Neuronal stem cell (in vitro differentiated cells): ENCODE measurements around the gene OCA2.

Experiments used
- DNase-seq: peaks from one replicate; pipeline ENCODE4 v3.0.0-alpha.2; 2013; ENCODE audit warnings: low spot score
- H2AFZ ChIP-seq: one replicate; pipeline ENCODE4 v1.6.1; 2013; ENCODE audit warnings: mild to moderate bottlenecking, low read length, inconsistent platforms
- H2AK5ac ChIP-seq: 2 replicates; pipeline ENCODE4 v1.6.1; 2013; ENCODE audit warnings: low read depth, mild to moderate bottlenecking, inconsistent platforms, low read length, moderate library complexity, mixed read lengths
- H2BK120ac ChIP-seq: 2 replicates; pipeline ENCODE4 v1.6.1; 2013; ENCODE audit warnings: low read depth, mild to moderate bottlenecking, inconsistent platforms, low read length, moderate library complexity, mixed read lengths
- H2BK12ac ChIP-seq: one replicate; pipeline ENCODE4 v1.6.1; 2013; ENCODE audit warnings: low read length, inconsistent platforms
- H2BK15ac ChIP-seq: 2 replicates; pipeline ENCODE4 v1.6.1; 2013; ENCODE audit warnings: mild to moderate bottlenecking, low read length, inconsistent platforms, mixed read lengths
- H2BK5ac ChIP-seq: one replicate; pipeline ENCODE4 v1.6.1; 2013; ENCODE audit warnings: inconsistent platforms, mild to moderate bottlenecking, low read length, moderate library complexity
- H3K14ac ChIP-seq: one replicate; pipeline ENCODE4 v1.6.1; 2013; ENCODE audit warnings: low read length, inconsistent platforms
- H3K18ac ChIP-seq: 2 replicates; pipeline ENCODE4 v1.6.1; 2013; ENCODE audit warnings: low read length, inconsistent platforms
- H3K23ac ChIP-seq: 2 replicates; pipeline ENCODE4 v1.6.1; 2013; ENCODE audit warnings: low read depth, mild to moderate bottlenecking, mixed read lengths, low read length, inconsistent platforms; ENCODE audit not compliant: poor library complexity
- H3K27ac ChIP-seq: replicated peaks from 3 replicates; pipeline ENCODE4 v1.5.1; 2013; ENCODE audit warnings: low read length, inconsistent platforms
- H3K27me3 ChIP-seq, 3 experiments: 2 replicates each; pipeline ENCODE4 v1.6.1; 2013; ENCODE audit warnings: low read length in 3 of 3, mild to moderate bottlenecking in 2 of 3, inconsistent platforms in 1 of 3, low read depth in 1 of 3, mixed read lengths in 1 of 3, moderate library complexity in 1 of 3; ENCODE audit not compliant: control insufficient read depth in 3 of 3, insufficient read depth in 3 of 3
- H3K36me3 ChIP-seq, 2 donors: replicated peaks in 1 of 2; 2 replicates each; pipeline ENCODE4 v1.6.1; 2013; ENCODE audit warnings: low read length in 2 of 2; ENCODE audit not compliant: control insufficient read depth in 2 of 2, insufficient read depth in 2 of 2
- H3K4ac ChIP-seq: 2 replicates; pipeline ENCODE4 v1.6.1; 2013; ENCODE audit warnings: inconsistent platforms, mild to moderate bottlenecking, low read length, moderate library complexity
- H3K4me1 ChIP-seq, 2 donors: 1 replicate in 1 of 2; 2 replicates in 1 of 2; pipeline ENCODE4 v1.6.1; 2013; ENCODE audit warnings: low read length in 2 of 2, low read depth in 1 of 2; ENCODE audit not compliant: control insufficient read depth in 2 of 2, insufficient read depth in 1 of 2
- H3K4me2 ChIP-seq: one replicate; pipeline ENCODE4 v1.6.1; 2013; ENCODE audit warnings: mild to moderate bottlenecking, low read length, inconsistent platforms; ENCODE audit not compliant: insufficient read depth, poor library complexity, severe bottlenecking
- H3K4me3 ChIP-seq, 2 donors: 2 replicates each; pipeline ENCODE4 v1.5.1; 2013; ENCODE audit warnings: low read length in 2 of 2, mild to moderate bottlenecking in 2 of 2, inconsistent platforms in 1 of 2, moderate library complexity in 1 of 2
- H3K79me1 ChIP-seq: one replicate; pipeline ENCODE4 v1.6.1; 2013; ENCODE audit warnings: low read depth, mild to moderate bottlenecking, inconsistent platforms, low read length, moderate library complexity
- H3K9ac ChIP-seq: one replicate; pipeline ENCODE4 v1.6.1; 2013; ENCODE audit warnings: mild to moderate bottlenecking, low read depth, low read length, inconsistent platforms; ENCODE audit not compliant: poor library complexity
- H3K9me3 ChIP-seq, 2 donors: replicated peaks in 1 of 2; 2 replicates each; pipeline versions ENCODE3 to v1.6.1; 2013; ENCODE audit warnings: low read length in 2 of 2, mild to moderate bottlenecking in 2 of 2, inconsistent platforms in 1 of 2, low read depth in 1 of 2, mixed read lengths in 1 of 2, moderate library complexity in 1 of 2; ENCODE audit not compliant: control insufficient read depth in 2 of 2, insufficient read depth in 1 of 2
- H4K8ac ChIP-seq: one replicate; pipeline ENCODE4 v1.6.1; 2013; ENCODE audit warnings: low read depth, mild to moderate bottlenecking, inconsistent platforms, low read length, moderate library complexity
- H4K91ac ChIP-seq: one replicate; pipeline ENCODE4 v1.6.1; 2013; ENCODE audit warnings: low read length, low read depth, mild to moderate bottlenecking, inconsistent platforms; ENCODE audit not compliant: poor library complexity
- WGBS, 2 donors: extraction: QIAGEN DNeasy Blood & Tissue Kit; methylation state at CpG; one replicate each; pipeline ENCODE4 v1.1.7; 2013; ENCODE audit warnings: missing lambda C conversion rate in 2 of 2, mixed read lengths in 1 of 2; ENCODE audit not compliant: insufficient read length in 2 of 2, insufficient replicate concordance in 1 of 2; ENCODE audit errors: extremely low coverage in 2 of 2; 5-methylcytosine and 5-hydroxymethylcytosine counted together

The OCA2 gene

DNA sequence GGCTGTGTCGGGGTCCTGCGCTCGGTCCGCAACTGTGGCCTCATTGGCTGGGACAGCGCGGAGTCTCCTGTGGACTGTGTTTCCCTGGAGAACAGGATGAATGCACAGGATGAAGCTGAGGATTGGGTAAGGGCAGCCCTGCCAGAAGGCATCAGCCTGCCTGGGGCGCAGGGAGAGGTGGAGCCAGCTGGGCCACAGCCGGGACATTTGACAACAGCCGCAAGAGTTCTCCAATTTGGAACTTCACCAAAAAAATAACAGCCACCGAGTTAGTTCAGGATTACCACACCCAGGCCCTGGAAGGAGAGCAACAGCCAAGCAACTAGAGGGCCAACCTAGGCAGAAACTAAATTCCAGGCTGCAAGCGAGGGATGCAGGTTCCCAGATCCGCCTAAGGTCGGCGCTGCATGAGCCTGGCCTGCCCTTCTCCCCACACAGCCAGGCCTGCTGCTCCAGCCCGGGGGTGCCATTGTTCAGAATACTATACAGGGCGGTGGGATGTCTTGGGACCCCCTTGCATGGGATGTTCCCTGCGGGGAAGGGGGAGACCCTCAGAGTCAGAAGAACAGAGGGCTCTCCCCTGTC, 229.3 kb downstream of the OCA2 start:
- WGBS, 2 donors, result no CpG with 5 or more reads among the region's 17 CpGs
- no peak overlapping the region for H4K91ac ChIP-seq
- no peaks in the 10 kb centered on the region for H3K9me3 ChIP-seq
- peak overlapping the region; percentile 66 for H2AK5ac ChIP-seq
- H3K14ac ChIP-seq, result no peak overlapping the region
- no peak overlapping the region for H2BK15ac ChIP-seq
- H3K18ac ChIP-seq, result no peak overlapping the region
- H3K79me1 ChIP-seq, result no peaks in the 10 kb centered on the region
- H3K9ac ChIP-seq, result no peak overlapping the region
- H3K36me3 ChIP-seq, result no peaks in the 10 kb centered on the region
- H3K4me1 ChIP-seq, result peaks cover 0 to 3% of the 10 kb centered on the region in 2 donors
- H3K4ac ChIP-seq, result no peak overlapping the region
- H3K27me3 ChIP-seq, result no peaks in the 10 kb centered on the region
- H3K4me3 ChIP-seq, result no peak overlapping the region
- H3K23ac ChIP-seq, result no peak overlapping the region
- no peak overlapping the region for H2AFZ ChIP-seq
- H2BK12ac ChIP-seq, result no peak overlapping the region
- H2BK5ac ChIP-seq, result no peak overlapping the region
- H3K4me2 ChIP-seq, result no peak overlapping the region
- H4K8ac ChIP-seq, result no peak overlapping the region
- no peak overlapping the region for H3K27ac ChIP-seq
- no peak for DNase-seq
- H2BK120ac ChIP-seq, result peak overlapping the region; percentile 9

DNA sequence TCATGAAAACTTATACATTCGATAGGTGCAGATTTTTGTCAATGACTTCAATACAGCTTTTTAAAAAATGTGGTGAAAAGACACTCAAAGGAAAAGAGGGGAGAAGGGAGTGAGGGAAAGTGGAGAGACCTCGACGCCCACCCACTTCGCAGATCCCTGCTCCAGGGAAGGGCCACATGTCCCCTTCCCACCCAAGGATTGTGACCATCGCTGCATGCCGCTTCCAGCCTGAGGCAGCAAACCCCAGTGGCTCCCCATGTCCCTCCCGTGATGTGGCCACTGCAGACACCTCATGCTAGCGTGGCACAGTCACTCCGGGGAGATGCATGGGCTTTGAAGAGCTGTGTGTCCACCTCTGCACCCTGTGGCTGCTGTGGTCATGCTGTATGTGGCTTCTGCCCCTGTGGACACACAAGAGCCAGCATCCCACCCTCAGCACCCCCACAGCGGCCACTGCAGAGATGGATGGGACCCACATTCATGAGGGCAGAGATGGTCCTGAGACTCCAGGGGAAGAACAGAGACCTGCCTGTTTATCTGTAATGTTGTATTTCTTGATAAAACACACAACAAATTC, 230.2 kb downstream of the OCA2 start:
- Histone ChIP-seq H3K18ac (peak overlapping the region; percentile 58), H3K27ac (no peak overlapping the region), H3K9me3 (no peaks in the 10 kb centered on the region), H4K91ac (no peak overlapping the region), H2BK120ac (no peak overlapping the region), H3K4me2 (no peak overlapping the region), H2BK5ac (no peak overlapping the region), H2BK12ac (peak overlapping the region; percentile 28), H2AFZ (no peak overlapping the region), H3K23ac (peak overlapping the region; percentile 37), H3K14ac (no peak overlapping the region), H2BK15ac (no peak overlapping the region), H3K4ac (no peak overlapping the region), H3K79me1 (no peaks in the 10 kb centered on the region), H3K4me3 (no peak overlapping the region), H3K4me1 (peaks cover 0 to 3% of the 10 kb centered on the region in 2 donors), H4K8ac (no peak overlapping the region), H3K9ac (no peak overlapping the region), H3K27me3 (no peaks in the 10 kb centered on the region), H2AK5ac (peak overlapping the region; percentile 3), H3K36me3 (no peaks in the 10 kb centered on the region)
- WGBS, 2 donors, result no CpG with 5 or more reads among the region's 10 CpGs
- DNase-seq, result no peak

- no peak for DNase-seq
- H4K8ac ChIP-seq, result no peak overlapping the region
- no CpG with 5 or more reads among the region's 7 CpGs for WGBS, 2 donors
These were observed 231.3 kb downstream of the OCA2 start for GRCh38 chr15:27867861-27868260.

DNA sequence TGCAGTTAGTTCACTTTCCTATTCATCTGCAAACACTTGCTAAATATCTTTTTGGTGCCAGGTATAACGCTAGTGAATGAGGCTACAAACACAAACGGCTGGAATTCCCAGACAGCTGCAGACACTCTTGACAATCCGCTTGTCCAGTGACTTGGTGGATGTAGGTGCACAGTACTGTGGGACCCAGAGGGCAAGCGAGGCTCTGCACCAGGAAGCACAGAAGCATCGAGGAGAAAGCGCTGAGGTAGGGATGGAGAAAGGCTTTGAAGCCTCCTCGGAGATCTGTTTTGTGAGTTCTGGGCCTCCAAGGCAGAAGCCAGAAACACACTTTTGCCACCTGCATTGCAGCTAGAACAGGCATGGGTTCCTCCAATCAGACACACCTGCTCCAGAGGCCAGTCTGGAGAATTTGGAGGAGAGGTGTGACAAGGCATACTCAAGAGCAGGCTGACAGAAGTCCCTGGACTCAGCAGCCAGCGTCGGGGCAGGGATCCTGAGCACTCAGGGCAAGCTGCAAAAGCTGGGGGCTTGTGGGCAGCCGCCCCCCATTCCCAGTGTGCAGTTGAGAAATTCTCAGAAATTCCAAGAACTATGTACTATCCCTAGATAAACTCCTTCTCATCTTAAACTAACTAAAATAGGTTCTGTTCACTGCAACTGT, 232.5 kb downstream of the OCA2 start:
- H3K27ac ChIP-seq, result no peak overlapping the region
- H3K4me2 ChIP-seq, result no peak overlapping the region
- no peak overlapping the region for H3K9ac ChIP-seq
- no peaks in the 10 kb centered on the region for H3K27me3 ChIP-seq
- H3K79me1 ChIP-seq, result no peaks in the 10 kb centered on the region
- H3K14ac ChIP-seq, result no peak overlapping the region
- DNase-seq, result no peak
- no peak overlapping the region for H2BK15ac ChIP-seq
- no peaks in the 10 kb centered on the region for H3K36me3 ChIP-seq
- H3K18ac ChIP-seq, result peak overlapping the region; percentile 25
- H2BK12ac ChIP-seq, result no peak overlapping the region
- H3K4me3 ChIP-seq, result no peak overlapping the region
- WGBS, 2 donors, result no CpG with 5 or more reads among the region's 10 CpGs
- H3K23ac ChIP-seq, result no peak overlapping the region
- H2AFZ ChIP-seq, result no peak overlapping the region
- no peak overlapping the region for H4K8ac ChIP-seq
- H2AK5ac ChIP-seq, result no peak overlapping the region
- H2BK5ac ChIP-seq, result no peak overlapping the region
- no peak overlapping the region for H2BK120ac ChIP-seq
- no peak overlapping the region for H3K4ac ChIP-seq
- peaks cover 0 to 6% of the 10 kb centered on the region in 2 donors for H3K9me3 ChIP-seq
- peaks cover 0 to 3% of the 10 kb centered on the region in 2 donors for H3K4me1 ChIP-seq
- H4K91ac ChIP-seq, result no peak overlapping the region

More at GRCh38 chr15:27867861-27868260, 231.3 kb downstream of the OCA2 start:
- H3K36me3 ChIP-seq, result no peaks in the 10 kb centered on the region
- H3K4me3 ChIP-seq, result no peak overlapping the region
- peaks cover 0 to 3% of the 10 kb centered on the region in 2 donors for H3K4me1 ChIP-seq
- peak overlapping the region; percentile 59 for H3K18ac ChIP-seq
- H2BK5ac ChIP-seq, result no peak overlapping the region
- H2AFZ ChIP-seq, result no peak overlapping the region
- no peak overlapping the region for H2BK15ac ChIP-seq
- no peak overlapping the region for H3K9ac ChIP-seq
- H2BK120ac ChIP-seq, result no peak overlapping the region
- no peak overlapping the region for H3K23ac ChIP-seq
- no peak overlapping the region for H2AK5ac ChIP-seq
- H3K4me2 ChIP-seq, result no peak overlapping the region
- no peak overlapping the region for H3K4ac ChIP-seq
- peak overlapping the region; percentile 84 for H3K14ac ChIP-seq
- H4K91ac ChIP-seq, result no peak overlapping the region
- no peak overlapping the region for H2BK12ac ChIP-seq
- H3K79me1 ChIP-seq, result no peaks in the 10 kb centered on the region
- H3K27ac ChIP-seq, result no peak overlapping the region
- no peaks in the 10 kb centered on the region for H3K27me3 ChIP-seq
- no peaks in the 10 kb centered on the region for H3K9me3 ChIP-seq
